ENCODE results near the gene LBH. TPM values are rescaled to one million over a fixed set of nuclear protein-coding genes. Genes with fewer than 3 reads are reported as not detected.

Gene LBH
- total RNA-seq, 2 experiments from 2014 or later, result 127 to 130 TPM

DNA sequence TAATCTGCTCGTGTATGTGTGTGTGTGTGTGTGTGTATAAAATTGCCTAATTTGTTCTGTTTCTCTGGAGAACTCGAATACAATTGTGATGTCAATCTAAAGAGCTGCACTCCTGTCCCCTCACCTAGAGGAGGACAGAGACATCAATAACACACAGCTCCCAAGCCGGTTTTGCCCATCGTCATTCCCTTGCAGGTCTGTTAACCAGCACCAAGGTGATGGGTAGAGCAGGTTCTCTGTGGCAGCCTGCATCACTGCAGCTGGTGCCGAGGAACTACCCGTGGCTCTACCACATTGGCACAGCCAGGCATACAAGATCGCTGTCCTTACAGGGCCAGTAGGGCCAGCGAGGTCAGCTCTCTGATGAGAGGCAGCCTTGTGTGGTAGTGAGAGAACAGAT lies 41.0 kb downstream of the LBH start:
- Mint-ChIP-seq H3K9me3 (no peaks in the 10 kb centered on the region), H3K4me3 (no peak overlapping the region), H3K36me3 (ENCODE audit: low read depth) (peaks cover 9% of the 10 kb centered on the region), H3K27ac (peak overlapping the region; percentile 89), H3K4me1 (ENCODE audit: low read depth) (peaks cover 75% of the 10 kb centered on the region), H3K27me3 (no peaks in the 10 kb centered on the region)
- ChIA-PET CTCF (interaction anchor here (1.4 kb wide), 1 partner anchor 33 kb away, joined by 9 read pairs; no protein-coding TSS in a partner anchor), POLR2A (interaction anchor here (0.9 to 3.7 kb wide), 4 partner anchors 37 to 45 kb away, joined by 4 to 19 read pairs (median 6); no protein-coding TSS in a partner anchor)
- no peak for ATAC-seq
- no peak for DNase-seq
- TF ChIP-seq, protein P1, sequence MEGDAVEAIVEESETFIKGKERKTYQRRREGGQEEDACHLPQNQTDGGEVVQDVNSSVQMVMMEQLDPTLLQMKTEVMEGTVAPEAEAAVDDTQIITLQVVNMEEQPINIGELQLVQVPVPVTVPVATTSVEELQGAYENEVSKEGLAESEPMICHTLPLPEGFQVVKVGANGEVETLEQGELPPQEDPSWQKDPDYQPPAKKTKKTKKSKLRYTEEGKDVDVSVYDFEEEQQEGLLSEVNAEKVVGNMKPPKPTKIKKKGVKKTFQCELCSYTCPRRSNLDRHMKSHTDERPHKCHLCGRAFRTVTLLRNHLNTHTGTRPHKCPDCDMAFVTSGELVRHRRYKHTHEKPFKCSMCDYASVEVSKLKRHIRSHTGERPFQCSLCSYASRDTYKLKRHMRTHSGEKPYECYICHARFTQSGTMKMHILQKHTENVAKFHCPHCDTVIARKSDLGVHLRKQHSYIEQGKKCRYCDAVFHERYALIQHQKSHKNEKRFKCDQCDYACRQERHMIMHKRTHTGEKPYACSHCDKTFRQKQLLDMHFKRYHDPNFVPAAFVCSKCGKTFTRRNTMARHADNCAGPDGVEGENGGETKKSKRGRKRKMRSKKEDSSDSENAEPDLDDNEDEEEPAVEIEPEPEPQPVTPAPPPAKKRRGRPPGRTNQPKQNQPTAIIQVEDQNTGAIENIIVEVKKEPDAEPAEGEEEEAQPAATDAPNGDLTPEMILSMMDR (IDR thresholded peaks at IDR 0.05), result no peak
- intact Hi-C loops (cut with micrococcal nuclease), result no loop called here

DNA sequence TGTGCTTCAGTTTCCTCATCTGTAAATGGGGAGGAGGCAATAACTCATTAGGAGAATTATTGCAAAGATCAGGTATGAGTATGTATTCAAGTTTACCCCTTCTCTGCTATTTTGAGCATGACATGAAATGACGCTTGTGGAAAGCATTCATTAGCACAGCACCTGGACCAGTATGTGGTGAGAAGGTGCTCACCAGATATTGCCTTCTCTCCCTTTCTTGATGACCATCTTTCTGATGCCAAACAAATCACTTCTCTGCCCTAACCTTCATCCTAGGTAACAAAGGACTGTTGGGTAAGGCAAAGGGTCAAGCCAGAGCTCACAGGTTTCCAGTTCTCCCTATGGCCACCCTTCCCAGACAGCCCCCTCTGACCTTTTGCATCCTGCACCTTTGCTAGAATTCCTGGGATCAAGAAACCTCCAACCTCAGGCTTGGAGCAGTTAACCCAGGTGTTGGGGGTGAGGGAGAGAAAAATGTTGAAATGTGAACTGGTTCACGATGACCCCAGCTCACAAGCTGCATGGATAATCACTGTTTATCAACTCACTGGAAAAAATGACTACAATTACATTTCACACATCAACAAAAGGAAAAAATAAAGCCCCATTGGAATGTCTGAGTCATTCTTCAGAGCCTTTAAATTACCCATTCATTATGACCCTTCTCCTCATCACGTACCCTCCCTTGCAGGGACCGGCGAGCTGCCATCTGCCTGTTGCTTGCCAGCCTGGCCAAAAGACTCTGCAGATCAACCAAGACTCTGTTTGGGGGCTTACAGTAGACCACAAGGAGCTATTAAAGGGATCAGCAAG lies 41.6 kb downstream of the LBH start:
- TF ChIP-seq, protein P1 (IDR thresholded peaks at IDR 0.05), result no peak
- Mint-ChIP-seq H3K36me3 (ENCODE audit: low read depth) (peaks cover 9% of the 10 kb centered on the region), H3K9me3 (no peaks in the 10 kb centered on the region), H3K4me3 (peak overlapping the region; percentile 28), H3K4me1 (ENCODE audit: low read depth) (peaks cover 75% of the 10 kb centered on the region), H3K27me3 (no peaks in the 10 kb centered on the region), H3K27ac (peak overlapping the region; percentile 89)
- CTCF ChIA-PET, result interaction anchor here (1.4 kb wide), 1 partner anchor 34 kb away, joined by 9 read pairs; no protein-coding TSS in a partner anchor
- DNase-seq, result peak; percentile 73
- intact Hi-C loops (cut with micrococcal nuclease), result no loop called here
- POLR2A ChIA-PET, result interaction anchor here (0.7 to 3.7 kb wide), 10 partner anchors 10 to 46 kb away, joined by 3 to 19 read pairs (median 4); no protein-coding TSS in a partner anchor
- ATAC-seq, result peak; percentile 68

DNA sequence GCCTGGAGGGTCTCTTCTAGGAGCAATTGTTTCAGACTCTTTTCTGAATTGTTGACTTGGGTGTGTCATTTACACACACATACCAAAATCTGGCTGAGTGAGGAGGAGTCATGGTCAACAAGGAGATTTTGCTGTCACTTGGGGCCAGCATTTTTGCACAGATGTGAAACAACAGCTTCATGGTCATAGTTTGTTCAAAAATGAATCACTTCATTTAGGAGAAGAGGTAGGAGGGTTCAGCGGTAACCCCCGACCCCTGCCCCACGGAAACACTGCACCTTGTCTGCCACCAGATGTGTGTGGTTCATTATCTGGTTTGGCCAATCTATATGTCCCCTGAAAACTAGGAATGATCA lies 42.2 kb downstream of the LBH start:
- ChIA-PET CTCF (interaction anchor here (1.4 kb wide), 1 partner anchor 34 kb away, joined by 9 read pairs; no protein-coding TSS in a partner anchor), POLR2A (interaction anchor here (0.7 to 3.7 kb wide), 10 partner anchors 10 to 173 kb away, joined by 3 to 19 read pairs (median 4); partner anchors contain the start of gene LCLAT1)
- peak; percentile 68 for DNase-seq
- Mint-ChIP-seq H3K4me1 (ENCODE audit: low read depth) (peaks cover 73% of the 10 kb centered on the region), H3K36me3 (ENCODE audit: low read depth) (peaks cover 9% of the 10 kb centered on the region), H3K27ac (peak overlapping the region; percentile 89), H3K9me3 (no peaks in the 10 kb centered on the region), H3K27me3 (no peaks in the 10 kb centered on the region), H3K4me3 (peak overlapping the region; percentile 28)
- TF ChIP-seq, protein P1 (IDR thresholded peaks at IDR 0.05), result no peak
- intact Hi-C loops (cut with micrococcal nuclease), result no loop called here
- peak; percentile 45 for ATAC-seq

DNA sequence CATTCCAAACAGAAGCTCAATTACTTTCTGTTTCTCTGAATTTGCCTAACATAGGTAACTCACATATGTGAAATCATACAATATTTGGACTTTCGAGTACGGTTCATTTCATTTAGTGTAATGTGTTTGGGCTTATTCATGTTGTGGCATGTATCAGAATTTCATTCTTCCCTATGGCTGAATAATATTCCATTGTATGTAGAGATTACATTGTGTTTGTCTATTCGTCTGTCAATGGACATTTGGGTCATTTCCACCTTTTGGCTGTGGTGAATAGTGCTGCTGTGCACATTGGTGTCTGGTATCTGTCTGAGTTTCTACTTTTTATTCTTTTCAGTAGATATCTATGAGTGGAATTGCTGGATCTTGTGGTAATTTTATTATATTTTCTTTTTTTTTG lies 43.9 kb downstream of the LBH start:
- Mint-ChIP-seq H3K4me1 (ENCODE audit: low read depth) (peaks cover 71% of the 10 kb centered on the region), H3K4me3 (no peak overlapping the region), H3K36me3 (ENCODE audit: low read depth) (peaks cover 9% of the 10 kb centered on the region), H3K9me3 (no peaks in the 10 kb centered on the region), H3K27me3 (no peaks in the 10 kb centered on the region), H3K27ac (no peak overlapping the region)
- ChIA-PET CTCF (interaction anchor here (0.9 to 1.9 kb wide), 4 partner anchors 12 to 436 kb away, joined by 3 to 7 read pairs (median 4); no protein-coding TSS in a partner anchor), POLR2A (interaction anchor here (1.0 to 2.6 kb wide), 4 partner anchors 9 to 36 kb away, joined by 3 to 9 read pairs (median 7); no protein-coding TSS in a partner anchor)
- ATAC-seq (no peak), DNase-seq (no peak)
- intact Hi-C loops (cut with micrococcal nuclease), result no loop called here
- TF ChIP-seq, protein P1 (IDR thresholded peaks at IDR 0.05), result no peak
